ENCODE results near the gene ARHGAP15. TPM values are rescaled to one million over a fixed set of nuclear protein-coding genes. Genes with fewer than 3 reads are reported as not detected.

ARHGAP15 gene
- total RNA-seq, 2 experiments from 2014 or later: 167 TPM

- Mint-ChIP-seq H3K27ac (no peak overlapping the region), H3K4me1 (peaks cover 13% of the 10 kb centered on the region), H3K27me3 (no peaks in the 10 kb centered on the region), H3K9me3 (peaks cover 7% of the 10 kb centered on the region), H3K36me3 (ENCODE audit: low read depth) (peaks cover 80% of the 10 kb centered on the region), H3K4me3 (no peak overlapping the region)
- ChIA-PET CTCF (interaction anchor here (0.9 kb wide), 1 partner anchor 18 kb away, joined by 3 read pairs; no protein-coding TSS in a partner anchor), POLR2A (no interaction called here)
- no peak for DNase-seq
Observed at GRCh38 chr2:143237146-143237777, 108.0 kb downstream of the ARHGAP15 start.

GRCh38 chr2:143241403-143242088, 112.3 kb downstream of the ARHGAP15 start:
- peaks cover 11% of the 10 kb centered on the region for H3K4me1 Mint-ChIP-seq
- no peak overlapping the region for H3K4me3 Mint-ChIP-seq
- H3K36me3 Mint-ChIP-seq (ENCODE audit: low read depth): peaks cover 44% of the 10 kb centered on the region
- no peaks in the 10 kb centered on the region for H3K9me3 Mint-ChIP-seq
- POLR2A ChIA-PET: interaction anchor here (2.9 kb wide), 1 partner anchor 17 kb away, joined by 12 read pairs; no protein-coding TSS in a partner anchor
- no peaks in the 10 kb centered on the region for H3K27me3 Mint-ChIP-seq
- CTCF ChIA-PET: interaction anchor here (3.8 kb wide), 1 partner anchor 19 kb away, joined by 11 read pairs; no protein-coding TSS in a partner anchor
- no peak overlapping the region for H3K27ac Mint-ChIP-seq
- no peak for DNase-seq

GRCh38 chr2:143246246-143246645, 117.0 kb downstream of the ARHGAP15 start:
- no peak for DNase-seq
- Mint-ChIP-seq H3K4me1 (peaks cover 22% of the 10 kb centered on the region), H3K9me3 (no peaks in the 10 kb centered on the region), H3K36me3 (ENCODE audit: low read depth) (peaks cover 40% of the 10 kb centered on the region), H3K4me3 (no peak overlapping the region), H3K27ac (no peak overlapping the region), H3K27me3 (no peaks in the 10 kb centered on the region)
- ChIA-PET POLR2A (interaction anchor here (2.5 to 3.3 kb wide), 2 partner anchors 12 to 117 kb away, joined by 17 to 83 read pairs; partner anchors contain the start of gene ARHGAP15), CTCF (interaction anchor here (0.9 to 2.0 kb wide), 3 partner anchors 12 to 38 kb away, joined by 3 to 12 read pairs (median 3); no protein-coding TSS in a partner anchor)

- CTCF ChIA-PET: interaction anchor here (0.8 to 2.0 kb wide), 7 partner anchors 11 to 135 kb away, joined by 3 to 12 read pairs (median 3); no protein-coding TSS in a partner anchor
- Mint-ChIP-seq H3K9me3 (no peaks in the 10 kb centered on the region), H3K36me3 (ENCODE audit: low read depth) (peaks cover 37% of the 10 kb centered on the region), H3K27me3 (no peaks in the 10 kb centered on the region), H3K4me3 (no peak overlapping the region), H3K27ac (peak overlapping the region; percentile 65), H3K4me1 (peaks cover 30% of the 10 kb centered on the region)
- peak; percentile 59 for DNase-seq
- POLR2A ChIA-PET: interaction anchor here (1.2 to 3.3 kb wide), 4 partner anchors 11 to 117 kb away, joined by 3 to 83 read pairs (median 11); partner anchors contain the start of gene ARHGAP15
Observed at GRCh38 chr2:143246815-143247744, 117.9 kb downstream of the ARHGAP15 start.

GRCh38 chr2:143248631-143249030, 119.4 kb downstream of the ARHGAP15 start:
- ChIA-PET POLR2A (interaction anchor here (3.3 kb wide), 1 partner anchor 10 kb away, joined by 83 read pairs; no protein-coding TSS in a partner anchor), CTCF (no interaction called here)
- peaks cover 43% of the 10 kb centered on the region for H3K4me1 Mint-ChIP-seq
- H3K27ac Mint-ChIP-seq: peak overlapping the region; percentile 22
- peaks cover 40% of the 10 kb centered on the region for H3K36me3 Mint-ChIP-seq (ENCODE audit: low read depth)
- H3K27me3 Mint-ChIP-seq: no peaks in the 10 kb centered on the region
- peak overlapping the region; percentile 53 for H3K4me3 Mint-ChIP-seq
- DNase-seq: no peak
- H3K9me3 Mint-ChIP-seq: no peaks in the 10 kb centered on the region

GRCh38 chr2:143251681-143252080, 122.5 kb downstream of the ARHGAP15 start:
- DNase-seq: no peak
- Mint-ChIP-seq H3K4me1 (peaks cover 68% of the 10 kb centered on the region), H3K27ac (peak overlapping the region; percentile 80), H3K36me3 (ENCODE audit: low read depth) (peaks cover 48% of the 10 kb centered on the region), H3K4me3 (peak overlapping the region; percentile 44), H3K27me3 (no peaks in the 10 kb centered on the region), H3K9me3 (no peaks in the 10 kb centered on the region)
- ChIA-PET POLR2A (interaction anchor here (0.8 to 13.1 kb wide), 4 partner anchors 10 to 122 kb away, joined by 3 to 231 read pairs (median 13); partner anchors contain the start of gene ARHGAP15), CTCF (interaction anchor here (1.0 to 2.7 kb wide), 8 partner anchors 10 to 117 kb away, joined by 3 to 14 read pairs (median 4); no protein-coding TSS in a partner anchor)

GRCh38 chr2:143252138-143252907, 123.1 kb downstream of the ARHGAP15 start:
- H3K27me3 Mint-ChIP-seq: no peaks in the 10 kb centered on the region
- POLR2A ChIA-PET: interaction anchor here (0.8 to 13.1 kb wide), 5 partner anchors 10 to 122 kb away, joined by 3 to 231 read pairs (median 4); partner anchors contain the start of gene ARHGAP15
- H3K4me1 Mint-ChIP-seq: peaks cover 73% of the 10 kb centered on the region
- peak overlapping the region; percentile 80 for H3K27ac Mint-ChIP-seq
- H3K4me3 Mint-ChIP-seq: peak overlapping the region; percentile 31
- H3K9me3 Mint-ChIP-seq: no peaks in the 10 kb centered on the region
- no peak for DNase-seq
- H3K36me3 Mint-ChIP-seq (ENCODE audit: low read depth): peaks cover 44% of the 10 kb centered on the region
- CTCF ChIA-PET: interaction anchor here (0.7 to 2.7 kb wide), 10 partner anchors 8 to 124 kb away, joined by 3 to 14 read pairs (median 4); no protein-coding TSS in a partner anchor

- POLR2A ChIA-PET: interaction anchor here (13.1 kb wide), 1 partner anchor 124 kb away, joined by 231 read pairs; the partner anchor contains the start of gene ARHGAP15
- CTCF ChIA-PET: interaction anchor here (6.6 kb wide), 1 partner anchor 143 kb away, joined by 82 read pairs; no protein-coding TSS in a partner anchor
- peak overlapping the region; percentile 33 for H3K4me3 Mint-ChIP-seq
Observed at GRCh38 chr2:143254110-143254509, 124.9 kb downstream of the ARHGAP15 start.

GRCh38 chr2:143255086-143255485, 125.9 kb downstream of the ARHGAP15 start:
- Mint-ChIP-seq H3K4me3 (peak overlapping the region; percentile 50), H3K27me3 (no peaks in the 10 kb centered on the region), H3K4me1 (peaks cover 80% of the 10 kb centered on the region), H3K27ac (peak overlapping the region; percentile 99), H3K36me3 (ENCODE audit: low read depth) (peaks cover 31% of the 10 kb centered on the region), H3K9me3 (no peaks in the 10 kb centered on the region)
- no peak for DNase-seq
- POLR2A ChIA-PET: interaction anchor here (1.4 to 13.1 kb wide), 3 partner anchors 8 to 144 kb away, joined by 3 to 231 read pairs (median 83); partner anchors contain the start of gene ARHGAP15
- CTCF ChIA-PET: interaction anchor here (1.2 to 6.6 kb wide), 3 partner anchors 18 to 144 kb away, joined by 3 to 82 read pairs (median 3); no protein-coding TSS in a partner anchor

More at GRCh38 chr2:143254110-143254509, 124.9 kb downstream of the ARHGAP15 start:
- peak overlapping the region; percentile 78 for H3K27ac Mint-ChIP-seq
- peak; percentile 54 for DNase-seq
- H3K9me3 Mint-ChIP-seq: no peaks in the 10 kb centered on the region
- H3K27me3 Mint-ChIP-seq: no peaks in the 10 kb centered on the region
- H3K4me1 Mint-ChIP-seq: peaks cover 75% of the 10 kb centered on the region
- peaks cover 32% of the 10 kb centered on the region for H3K36me3 Mint-ChIP-seq (ENCODE audit: low read depth)

GRCh38 chr2:143255899-143256298, 126.7 kb downstream of the ARHGAP15 start:
- Mint-ChIP-seq H3K9me3 (no peaks in the 10 kb centered on the region), H3K36me3 (ENCODE audit: low read depth) (peaks cover 24% of the 10 kb centered on the region), H3K27me3 (no peaks in the 10 kb centered on the region), H3K27ac (peak overlapping the region; percentile 99), H3K4me3 (peak overlapping the region; percentile 65), H3K4me1 (peaks cover 80% of the 10 kb centered on the region)
- CTCF ChIA-PET: interaction anchor here (0.9 to 6.6 kb wide), 5 partner anchors 12 to 171 kb away, joined by 3 to 82 read pairs (median 3); partner anchors contain the start of gene ARHGAP15
- POLR2A ChIA-PET: interaction anchor here (1.4 to 13.1 kb wide), 4 partner anchors 9 to 145 kb away, joined by 3 to 231 read pairs (median 58); partner anchors contain the start of gene ARHGAP15
- DNase-seq: no peak
